NCI-H774 (cell line): ENCODE data around the gene RAVER1.
A peak's percentile ranks its signal among the peaks of the same experiment; 100 is the strongest.

Experiments used
- DNase-seq: peaks from one replicate; lab custom pipeline; 2025; lab: John Stamatoyannopoulos, UW

RAVER1 gene

GRCh38 chr19:10269333-10270179, 63.8 kb downstream of the RAVER1 start:
- DNase-seq: peak; percentile 47

- DNase-seq: no peak
Measured at GRCh38 chr19:10268071-10268470, 65.3 kb downstream of the RAVER1 start.

DNA sequence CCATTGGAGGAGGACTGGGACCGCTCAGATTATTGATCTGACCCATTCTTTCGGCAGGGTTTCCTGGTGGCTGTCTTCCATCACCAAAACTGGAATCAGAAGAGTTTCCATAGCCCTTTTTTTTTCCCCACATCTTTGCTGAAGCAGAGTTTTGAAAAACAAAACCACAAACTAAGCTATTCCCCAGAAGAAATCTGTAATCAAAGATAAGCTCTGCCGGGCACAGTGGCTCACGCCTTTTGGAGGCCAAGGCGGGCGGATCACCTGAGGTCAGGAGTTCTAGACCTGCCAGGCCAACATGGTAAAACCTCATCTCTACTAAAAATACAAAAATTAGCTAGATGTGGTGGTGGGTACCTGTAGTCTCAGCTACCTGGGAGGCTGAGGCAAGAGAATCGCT, 66.6 kb downstream of the RAVER1 start:
- DNase-seq: no peak
